ENCODE measurements around the gene RNF8.

RNF8 gene

DNA sequence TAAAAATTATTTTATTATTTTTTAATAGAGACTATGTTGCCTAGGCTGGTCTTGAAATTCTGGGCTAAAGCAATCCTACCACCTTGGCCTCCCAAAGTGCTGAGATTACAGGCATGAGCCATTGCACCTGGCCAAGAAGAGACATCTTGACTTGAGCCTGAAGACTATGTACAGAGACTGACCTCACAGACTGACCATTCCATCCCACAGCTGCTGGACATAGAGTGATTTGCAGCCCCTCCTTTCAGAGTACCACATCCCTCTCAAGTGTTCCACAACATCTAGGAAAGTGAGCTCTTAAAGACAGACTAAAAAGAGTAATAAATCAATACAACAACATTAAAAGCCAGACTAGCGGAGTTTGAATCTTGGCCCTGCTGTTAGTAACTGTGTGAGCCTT, 39.0 kb downstream of the RNF8 start:
- Histone ChIP-seq H3K23ac (ENCODE audit: low read depth, low read length, poor library complexity) (no peak overlapping the region), H4K91ac (ENCODE audit: low read depth, low read length, poor library complexity) (no peak overlapping the region), H3K9ac (ENCODE audit: low read depth, low read length, poor library complexity) (no peak overlapping the region), H3K27me3 (ENCODE audit: control insufficient read depth in 3 of 3, insufficient read depth in 3 of 3, low read depth in 1 of 3, low read length in 3 of 3) (no peaks in the 10 kb centered on the region), H3K4me3 (ENCODE audit: low read length in 2 of 2) (no peak overlapping the region), H3K4ac (ENCODE audit: low read length) (no peak overlapping the region), H3K27ac (replicated peaks; ENCODE audit: low read length) (no peak overlapping the region), H3K79me1 (ENCODE audit: low read depth, low read length) (no peaks in the 10 kb centered on the region), H3K4me1 (ENCODE audit: control insufficient read depth in 2 of 2, insufficient read depth in 1 of 2, low read depth in 1 of 2, low read length in 2 of 2) (no peaks in the 10 kb centered on the region), H3K4me2 (ENCODE audit: insufficient read depth, low read length, poor library complexity, severe bottlenecking) (no peak overlapping the region), H4K8ac (ENCODE audit: low read depth, low read length) (no peak overlapping the region), H2BK12ac (ENCODE audit: low read length) (no peak overlapping the region), H2AK5ac (ENCODE audit: low read depth, low read length) (no peak overlapping the region), H3K9me3 (replicated peaks in 1 of 2; ENCODE audit: control insufficient read depth in 2 of 2, insufficient read depth in 1 of 2, low read depth in 1 of 2, low read length in 2 of 2) (no peaks in the 10 kb centered on the region), H3K36me3 (replicated peaks in 1 of 2; ENCODE audit: control insufficient read depth in 2 of 2, insufficient read depth in 2 of 2, low read length in 2 of 2) (peaks cover 16 to 78% of the 10 kb centered on the region in 2 donors), H3K14ac (ENCODE audit: low read length) (no peak overlapping the region), H2AFZ (ENCODE audit: low read length) (no peak overlapping the region), H3K18ac (ENCODE audit: low read length) (no peak overlapping the region), H2BK120ac (ENCODE audit: low read depth, low read length) (no peak overlapping the region), H2BK5ac (ENCODE audit: low read length) (no peak overlapping the region), H2BK15ac (ENCODE audit: low read length) (no peak overlapping the region)
- no CpG with 5 or more reads among the region's 1 CpG for WGBS, 2 donors (ENCODE audit: extremely low coverage in 2 of 2, insufficient read length in 2 of 2, insufficient replicate concordance in 1 of 2)
- DNase-seq (ENCODE audit: low spot score), result no peak

DNA sequence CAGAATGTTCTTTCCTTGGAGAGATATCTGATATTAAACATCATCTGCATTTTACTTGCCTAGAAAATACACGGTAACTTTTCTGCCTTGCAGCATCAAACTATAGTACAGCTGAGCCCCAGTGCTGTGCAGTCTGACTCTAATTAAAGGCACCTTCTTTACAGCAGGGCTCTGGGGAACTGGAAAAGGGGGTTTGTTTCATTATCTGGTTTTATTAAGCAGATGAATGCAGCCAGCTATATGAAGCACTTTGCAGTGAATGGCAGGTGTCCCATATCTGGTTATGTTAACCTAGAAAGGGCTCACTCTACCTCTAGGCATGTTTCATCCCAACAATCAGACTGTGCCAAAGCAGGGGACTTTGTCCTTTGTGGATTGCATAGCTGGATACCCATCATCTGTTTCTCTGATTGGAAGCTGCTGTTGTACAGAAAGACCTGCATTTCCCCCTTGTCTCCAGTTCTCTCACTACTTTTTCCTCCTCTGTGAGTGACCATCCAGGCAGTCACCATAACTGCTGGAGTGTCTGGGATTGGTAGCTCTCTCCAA, 39.7 kb downstream of the RNF8 start:
- H2AFZ ChIP-seq (ENCODE audit: low read length), result no peak overlapping the region
- H3K9me3 ChIP-seq (replicated peaks in 1 of 2; ENCODE audit: control insufficient read depth in 2 of 2, insufficient read depth in 1 of 2, low read depth in 1 of 2, low read length in 2 of 2), result no peaks in the 10 kb centered on the region
- no peak overlapping the region for H3K4me2 ChIP-seq (ENCODE audit: insufficient read depth, low read length, poor library complexity, severe bottlenecking)
- H4K91ac ChIP-seq (ENCODE audit: low read depth, low read length, poor library complexity), result no peak overlapping the region
- H3K27me3 ChIP-seq (ENCODE audit: control insufficient read depth in 3 of 3, insufficient read depth in 3 of 3, low read depth in 1 of 3, low read length in 3 of 3), result no peaks in the 10 kb centered on the region
- H3K9ac ChIP-seq (ENCODE audit: low read depth, low read length, poor library complexity), result no peak overlapping the region
- WGBS, 2 donors (ENCODE audit: extremely low coverage in 2 of 2, insufficient read length in 2 of 2, insufficient replicate concordance in 1 of 2), result no CpG with 5 or more reads among the region's 1 CpG
- no peak overlapping the region for H2AK5ac ChIP-seq (ENCODE audit: low read depth, low read length)
- H4K8ac ChIP-seq (ENCODE audit: low read depth, low read length), result no peak overlapping the region
- H3K36me3 ChIP-seq (replicated peaks in 1 of 2; ENCODE audit: control insufficient read depth in 2 of 2, insufficient read depth in 2 of 2, low read length in 2 of 2), result peaks cover 16 to 72% of the 10 kb centered on the region in 2 donors
- H3K4me3 ChIP-seq (ENCODE audit: low read length in 2 of 2), result no peak overlapping the region
- H3K79me1 ChIP-seq (ENCODE audit: low read depth, low read length), result no peaks in the 10 kb centered on the region
- no peak overlapping the region for H2BK120ac ChIP-seq (ENCODE audit: low read depth, low read length)
- no peak overlapping the region for H2BK15ac ChIP-seq (ENCODE audit: low read length)
- no peak for DNase-seq (ENCODE audit: low spot score)
- H3K23ac ChIP-seq (ENCODE audit: low read depth, low read length, poor library complexity), result no peak overlapping the region
- no peak overlapping the region for H2BK12ac ChIP-seq (ENCODE audit: low read length)
- H3K14ac ChIP-seq (ENCODE audit: low read length), result no peak overlapping the region
- H2BK5ac ChIP-seq (ENCODE audit: low read length), result no peak overlapping the region
- no peak overlapping the region for H3K18ac ChIP-seq (ENCODE audit: low read length)
- H3K4me1 ChIP-seq (ENCODE audit: control insufficient read depth in 2 of 2, insufficient read depth in 1 of 2, low read depth in 1 of 2, low read length in 2 of 2), result no peaks in the 10 kb centered on the region
- no peak overlapping the region for H3K27ac ChIP-seq (replicated peaks; ENCODE audit: low read length)
- H3K4ac ChIP-seq (ENCODE audit: low read length), result no peak overlapping the region

DNA sequence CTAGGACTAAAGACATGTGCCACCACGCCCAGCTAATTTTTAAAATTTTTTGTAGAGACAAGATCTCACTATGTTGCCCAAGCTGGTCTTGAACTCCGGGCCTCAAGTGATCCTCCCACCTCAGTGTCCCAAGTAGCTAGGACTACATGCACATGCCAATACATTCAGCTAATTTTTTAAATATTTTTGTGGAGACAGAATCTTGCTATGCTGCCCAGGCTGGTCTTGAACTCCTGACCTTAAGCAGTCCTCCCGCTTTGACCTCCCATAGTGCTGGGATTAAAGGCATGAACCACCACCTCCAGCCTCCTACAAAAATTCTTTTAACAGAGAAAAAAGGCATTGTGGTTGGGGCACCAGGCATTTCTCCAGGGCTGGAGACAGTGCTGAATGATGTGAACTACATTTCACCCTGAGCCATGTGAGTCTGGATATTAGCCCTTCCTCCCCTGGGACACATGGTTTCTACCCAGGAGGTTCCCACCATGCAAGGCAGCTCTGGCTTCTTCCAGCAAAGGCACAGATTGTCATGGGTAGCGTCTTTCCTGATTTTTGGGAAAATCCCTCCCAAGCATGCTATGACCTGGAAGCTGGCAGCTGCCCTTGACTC, 42.9 kb downstream of the RNF8 start:
- H3K18ac ChIP-seq (ENCODE audit: low read length), result no peak overlapping the region
- no peak overlapping the region for H3K14ac ChIP-seq (ENCODE audit: low read length)
- no peak overlapping the region for H2AFZ ChIP-seq (ENCODE audit: low read length)
- WGBS, 2 donors (ENCODE audit: extremely low coverage in 2 of 2, insufficient read length in 2 of 2, insufficient replicate concordance in 1 of 2), result no CpG with 5 or more reads among the region's 4 CpGs
- H3K36me3 ChIP-seq (replicated peaks in 1 of 2; ENCODE audit: control insufficient read depth in 2 of 2, insufficient read depth in 2 of 2, low read length in 2 of 2), result peaks cover 3 to 40% of the 10 kb centered on the region in 2 donors
- H3K4me1 ChIP-seq (ENCODE audit: control insufficient read depth in 2 of 2, insufficient read depth in 1 of 2, low read depth in 1 of 2, low read length in 2 of 2), result no peaks in the 10 kb centered on the region
- no peak overlapping the region for H3K27ac ChIP-seq (replicated peaks; ENCODE audit: low read length)
- no peak overlapping the region for H2BK120ac ChIP-seq (ENCODE audit: low read depth, low read length)
- no peaks in the 10 kb centered on the region for H3K79me1 ChIP-seq (ENCODE audit: low read depth, low read length)
- no peak overlapping the region for H3K4ac ChIP-seq (ENCODE audit: low read length)
- H2BK12ac ChIP-seq (ENCODE audit: low read length), result no peak overlapping the region
- no peak overlapping the region for H4K8ac ChIP-seq (ENCODE audit: low read depth, low read length)
- no peak overlapping the region for H2BK15ac ChIP-seq (ENCODE audit: low read length)
- H4K91ac ChIP-seq (ENCODE audit: low read depth, low read length, poor library complexity), result no peak overlapping the region
- no peaks in the 10 kb centered on the region for H3K9me3 ChIP-seq (replicated peaks in 1 of 2; ENCODE audit: control insufficient read depth in 2 of 2, insufficient read depth in 1 of 2, low read depth in 1 of 2, low read length in 2 of 2)
- no peak overlapping the region for H2BK5ac ChIP-seq (ENCODE audit: low read length)
- no peak overlapping the region for H3K23ac ChIP-seq (ENCODE audit: low read depth, low read length, poor library complexity)
- no peak overlapping the region for H3K9ac ChIP-seq (ENCODE audit: low read depth, low read length, poor library complexity)
- H3K27me3 ChIP-seq (ENCODE audit: control insufficient read depth in 3 of 3, insufficient read depth in 3 of 3, low read depth in 1 of 3, low read length in 3 of 3), result peaks cover 0 to 4% (median 2%) of the 10 kb centered on the region in 3 experiments
- H3K4me3 ChIP-seq (ENCODE audit: low read length in 2 of 2), result no peak overlapping the region
- H2AK5ac ChIP-seq (ENCODE audit: low read depth, low read length), result no peak overlapping the region
- H3K4me2 ChIP-seq (ENCODE audit: insufficient read depth, low read length, poor library complexity, severe bottlenecking), result no peak overlapping the region
- no peak for DNase-seq (ENCODE audit: low spot score)

DNA sequence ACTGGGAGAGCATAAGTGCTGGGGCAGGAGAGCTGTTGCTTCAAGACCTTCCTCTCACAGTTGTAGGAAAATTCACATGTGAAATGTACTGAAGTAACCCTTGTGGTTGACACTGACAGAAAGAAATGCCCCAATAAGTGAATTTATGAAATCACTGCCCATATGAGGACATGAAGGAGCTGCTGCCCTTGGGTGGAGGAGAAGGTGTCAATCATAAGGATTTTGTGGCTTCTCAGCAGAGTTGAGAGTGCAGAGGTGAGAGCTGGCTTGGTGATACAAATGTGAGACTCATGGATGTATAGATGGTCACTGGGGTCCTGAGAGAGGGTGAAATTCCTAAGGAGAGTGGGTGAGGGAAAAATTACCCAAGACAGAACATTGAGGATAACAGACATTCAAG, 45.3 kb downstream of the RNF8 start:
- no peak overlapping the region for H3K14ac ChIP-seq (ENCODE audit: low read length)
- H2BK5ac ChIP-seq (ENCODE audit: low read length), result no peak overlapping the region
- no peaks in the 10 kb centered on the region for H3K9me3 ChIP-seq (replicated peaks in 1 of 2; ENCODE audit: control insufficient read depth in 2 of 2, insufficient read depth in 1 of 2, low read depth in 1 of 2, low read length in 2 of 2)
- peaks cover 0 to 4% (median 2%) of the 10 kb centered on the region in 3 experiments for H3K27me3 ChIP-seq (ENCODE audit: control insufficient read depth in 3 of 3, insufficient read depth in 3 of 3, low read depth in 1 of 3, low read length in 3 of 3)
- no peak for DNase-seq (ENCODE audit: low spot score)
- H2BK15ac ChIP-seq (ENCODE audit: low read length), result no peak overlapping the region
- H3K4me2 ChIP-seq (ENCODE audit: insufficient read depth, low read length, poor library complexity, severe bottlenecking), result no peak overlapping the region
- no peak overlapping the region for H4K91ac ChIP-seq (ENCODE audit: low read depth, low read length, poor library complexity)
- H3K18ac ChIP-seq (ENCODE audit: low read length), result no peak overlapping the region
- H2BK120ac ChIP-seq (ENCODE audit: low read depth, low read length), result no peak overlapping the region
- H2BK12ac ChIP-seq (ENCODE audit: low read length), result no peak overlapping the region
- no peak overlapping the region for H3K27ac ChIP-seq (replicated peaks; ENCODE audit: low read length)
- peaks cover 0 to 16% of the 10 kb centered on the region in 2 donors for H3K36me3 ChIP-seq (replicated peaks in 1 of 2; ENCODE audit: control insufficient read depth in 2 of 2, insufficient read depth in 2 of 2, low read length in 2 of 2)
- no peaks in the 10 kb centered on the region for H3K4me1 ChIP-seq (ENCODE audit: control insufficient read depth in 2 of 2, insufficient read depth in 1 of 2, low read depth in 1 of 2, low read length in 2 of 2)
- H2AFZ ChIP-seq (ENCODE audit: low read length), result no peak overlapping the region
- H3K4me3 ChIP-seq (ENCODE audit: low read length in 2 of 2), result no peak overlapping the region
- H3K79me1 ChIP-seq (ENCODE audit: low read depth, low read length), result no peaks in the 10 kb centered on the region
- no peak overlapping the region for H3K23ac ChIP-seq (ENCODE audit: low read depth, low read length, poor library complexity)
- no peak overlapping the region for H3K4ac ChIP-seq (ENCODE audit: low read length)
- no peak overlapping the region for H3K9ac ChIP-seq (ENCODE audit: low read depth, low read length, poor library complexity)
- no peak overlapping the region for H2AK5ac ChIP-seq (ENCODE audit: low read depth, low read length)
- no peak overlapping the region for H4K8ac ChIP-seq (ENCODE audit: low read depth, low read length)
